H1 (cell line): ENCODE data around the gene ANKFY1. TPM values are rescaled to one million over a fixed set of nuclear protein-coding genes. Genes with fewer than 3 reads are reported as not detected.

Experiments
- CHD1 ChIP-seq: IDR thresholded peaks from 2 replicates; pipeline ENCODE4 v1.6.1; 2012; ENCODE audit warnings: low read depth, low read length, improper control_type of control experiment
- SAP30 ChIP-seq: fragments of 300-600 bp; sonication (generic); IDR thresholded peaks from 2 replicates; pipeline ENCODE4 v1.7.1; 2012; ENCODE audit warnings: low read length, moderate library complexity, mild to moderate bottlenecking, inconsistent platforms; ENCODE audit not compliant: insufficient read depth, insufficient replicate concordance
- SP1 ChIP-seq: IDR thresholded peaks from 2 replicates; pipeline ENCODE4 v1.6.1; 2011; ENCODE audit warnings: low read depth, low read length
- polyA plus RNA-seq, 7 experiments: library from polyadenylated mRNA; depleted of rRNA in 3 of 7; stranded (reverse) in 5 of 7; unstranded in 2 of 7; fragments of >200 nt in 5 of 7; fragments of 200-250 nt in 2 of 7; gene quantifications; 1 replicate in 5 of 7; 2 replicates in 1 of 7; 4 replicates in 1 of 7; pipeline versions ENCODE4 v1.2.1 to v1.2.3, GENCODE V29; 2011 to 2013; ENCODE audit warnings: missing spikeins in 2 of 7, mixed read lengths in 2 of 7
- total RNA-seq: library from RNA; stranded (reverse); fragmentation: NEBNext Ultra II Directional; extraction: Animal tissue kit (Norgen Biotek cat#: 25700); gene quantifications from 2 replicates; pipeline ENCODE4 v1.2.1, GENCODE V29; 2021

The ANKFY1 gene
- total and polyA plus RNA-seq, 2 of the 8 experiments (the other 6 are each of a cell fraction or from before 2014, with no cell fraction given) = 28.3 to 45.3 TPM

DNA sequence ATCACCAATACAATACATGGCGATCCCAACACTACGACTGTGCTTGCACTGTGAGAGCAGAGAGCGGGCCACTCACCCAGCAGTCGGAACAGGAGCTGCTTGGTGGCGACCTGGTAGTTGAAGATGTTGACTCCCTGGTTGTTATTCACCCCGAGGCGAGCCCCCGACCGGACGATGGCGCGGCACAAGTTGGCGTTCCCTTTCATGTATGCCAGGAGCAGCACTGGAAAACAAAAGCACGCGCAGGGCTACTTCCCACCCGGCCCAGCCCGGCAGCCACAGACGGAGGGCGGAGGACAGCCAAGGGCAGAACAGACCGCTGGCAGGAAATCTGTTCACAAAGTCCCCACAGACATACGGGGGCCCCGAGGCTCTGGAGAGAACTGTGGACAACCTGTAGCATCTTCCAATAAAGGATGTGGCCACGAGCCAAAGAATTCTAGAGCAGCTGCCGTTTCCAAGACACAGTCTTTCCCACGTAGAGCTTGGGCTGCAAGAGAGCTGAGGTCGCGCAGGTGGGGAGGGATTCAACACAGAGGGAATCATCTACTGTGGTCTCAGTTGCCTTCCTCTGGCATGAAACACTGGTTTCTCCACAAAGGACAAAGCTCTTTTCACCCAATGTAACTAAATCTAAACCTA, 93.0 kb downstream of the ANKFY1 start (continued):
- TF ChIP-seq SAP30 (no peak), SP1 (no peak), CHD1 (no peak)
